RCC 7860 (cell line): ENCODE data around the gene PRSS33.

ENCODE experiments used
- DNase-seq: peaks from one replicate; pipeline ENCODE4 v3.0.0-alpha.2; 2015; ENCODE audit warnings: low spot score
- FAIRE-seq: peaks from 2 replicates; lab custom pipeline; 2012; peaks lifted over from hg19 to GRCh38; lab: Jason Lieb, UNC

Gene PRSS33

GRCh38 chr16:2787406-2787805 lies at the start of gene PRSS33:
TSS of gene PRSS33 (minus strand) at chr16:2787560. CDS start at chr16:2786547, 1,013 bp downstream.
- FAIRE-seq = no peak
- no peak for DNase-seq

GRCh38 chr16:2836646-2837508 lies 49.5 kb upstream of the PRSS33 start:
- DNase-seq = no peak
- FAIRE-seq = no peak

GRCh38 chr16:2835638-2836493 lies 48.5 kb upstream of the PRSS33 start:
- FAIRE-seq (peak; percentile 99), DNase-seq (peak; percentile 100)

GRCh38 chr16:2834968-2835367 lies 47.6 kb upstream of the PRSS33 start:
- FAIRE-seq (no peak), DNase-seq (no peak)

GRCh38 chr16:2833776-2834175 lies 46.4 kb upstream of the PRSS33 start:
- FAIRE-seq = no peak
- no peak for DNase-seq

- DNase-seq (no peak), FAIRE-seq (no peak)
Observed at GRCh38 chr16:2831203-2831602, 43.8 kb upstream of the PRSS33 start.

GRCh38 chr16:2830355-2830695 lies 43.0 kb upstream of the PRSS33 start:
- no peak for FAIRE-seq
- no peak for DNase-seq

GRCh38 chr16:2829501-2830354 lies 42.4 kb upstream of the PRSS33 start, which contains the start of gene ZG16B:
TSS of gene ZG16B (plus strand) at chr16:2830303. CDS start at chr16:2830442, 139 bp downstream.
- no peak for FAIRE-seq
- no peak for DNase-seq

- no peak for FAIRE-seq
Observed at GRCh38 chr16:2828876-2829430, 41.6 kb upstream of the PRSS33 start.

GRCh38 chr16:2828521-2828840 lies 41.1 kb upstream of the PRSS33 start:
- no peak for DNase-seq
- no peak for FAIRE-seq

More at GRCh38 chr16:2828876-2829430, 41.6 kb upstream of the PRSS33 start:
- no peak for DNase-seq

- no peak for FAIRE-seq
- no peak for DNase-seq
Observed at GRCh38 chr16:2827831-2828520, 40.6 kb upstream of the PRSS33 start.

- no peak for DNase-seq
- no peak for FAIRE-seq
Observed at GRCh38 chr16:2827374-2827791, 40.0 kb upstream of the PRSS33 start.

GRCh38 chr16:2826591-2827373 lies 39.4 kb upstream of the PRSS33 start:
- FAIRE-seq (no peak), DNase-seq (no peak)

- no peak for FAIRE-seq
Observed at GRCh38 chr16:2825906-2826305, 38.5 kb upstream of the PRSS33 start.

GRCh38 chr16:2825049-2825742 lies 37.8 kb upstream of the PRSS33 start:
- FAIRE-seq (no peak), DNase-seq (no peak)

More at GRCh38 chr16:2825906-2826305, 38.5 kb upstream of the PRSS33 start:
- DNase-seq = no peak

GRCh38 chr16:2824626-2825025 lies 37.3 kb upstream of the PRSS33 start:
- FAIRE-seq (no peak), DNase-seq (no peak)

GRCh38 chr16:2822496-2822895 lies 35.1 kb upstream of the PRSS33 start:
- FAIRE-seq (no peak), DNase-seq (no peak)

- no peak for FAIRE-seq
- DNase-seq = no peak
Observed at GRCh38 chr16:2822158-2822495, 34.8 kb upstream of the PRSS33 start.
